MM.1S (cell line): ENCODE results near the gene GMPR2.

ENCODE experiments used
- DNase-seq: peaks from one replicate; pipeline ENCODE4 v3.0.0-alpha.2; 2015
- H2AFZ ChIP-seq: fragments of 300-600 bp; sonication (generic); 2 replicates; pipeline ENCODE4 v1.6.0; 2016; ENCODE audit warnings: antibody characterized with exemption, low read length
- H3F3A ChIP-seq: fragments of 300-600 bp; sonication (generic); 2 replicates; pipeline ENCODE4 v1.6.1; 2016; ENCODE audit warnings: mild to moderate bottlenecking, antibody characterized with exemption, low read length, moderate library complexity, mixed read lengths; ENCODE audit not compliant: insufficient read depth
- H3K27ac ChIP-seq: fragments of 300-600 bp; sonication (generic); 2 replicates; pipeline ENCODE4 v1.5.1; 2016; ENCODE audit warnings: mild to moderate bottlenecking, low read length
- H3K27me3 ChIP-seq: fragments of 300-600 bp; sonication (generic); replicated peaks from 2 replicates; pipeline ENCODE4 v1.6.0; 2016; ENCODE audit warnings: low read length; ENCODE audit not compliant: insufficient read depth
- H3K36me3 ChIP-seq: fragments of 300-600 bp; sonication (generic); replicated peaks from 2 replicates; pipeline ENCODE4 v1.6.1; 2016; ENCODE audit warnings: mild to moderate bottlenecking, low read length, mixed read lengths; ENCODE audit not compliant: insufficient read depth
- H3K4me1 ChIP-seq: fragments of 300-600 bp; sonication (generic); 2 replicates; pipeline ENCODE4 v1.6.1; 2016; ENCODE audit warnings: low read length, mixed read lengths
- H3K4me2 ChIP-seq: fragments of 300-600 bp; sonication (generic); 2 replicates; pipeline ENCODE4 v1.6.0; 2016; ENCODE audit warnings: low read depth, low read length
- H3K4me3 ChIP-seq: fragments of 300-600 bp; sonication (generic); 2 replicates; pipeline ENCODE4 v1.5.1; 2016; ENCODE audit warnings: low read length, mixed read lengths
- H3K79me2 ChIP-seq: fragments of 300-600 bp; sonication (generic); 2 replicates; pipeline ENCODE4 v1.6.1; 2016; ENCODE audit warnings: mixed run types, low read length, mixed read lengths
- H3K9ac ChIP-seq: fragments of 300-600 bp; sonication (generic); 2 replicates; pipeline ENCODE4 v1.6.1; 2016; ENCODE audit warnings: low read length, mixed read lengths
- H3K9me2 ChIP-seq: fragments of 300-600 bp; sonication (generic); replicated peaks from 2 replicates; pipeline ENCODE4 v1.6.1; 2016; ENCODE audit warnings: mild to moderate bottlenecking, low read length, mixed read lengths; ENCODE audit not compliant: insufficient read depth
- H3K9me3 ChIP-seq: fragments of 300-600 bp; sonication (generic); replicated peaks from 2 replicates; pipeline ENCODE4 v1.6.1; 2016; ENCODE audit warnings: mild to moderate bottlenecking, low read length, mixed read lengths; ENCODE audit not compliant: insufficient read depth
- H4K20me1 ChIP-seq: fragments of 300-600 bp; sonication (generic); 2 replicates; pipeline ENCODE4 v1.6.1; 2016; ENCODE audit warnings: mild to moderate bottlenecking, low read length, moderate library complexity, mixed read lengths; ENCODE audit not compliant: insufficient read depth
- EZH2 ChIP-seq: fragments of 300-600 bp; sonication (generic); optimal IDR thresholded peaks from 2 replicates; pipeline ENCODE3; 2017; ENCODE audit warnings: low read depth, mild to moderate bottlenecking, antibody characterized with exemption, low read length, mixed read lengths
- EZH2phosphoT487 ChIP-seq: fragments of 300-600 bp; sonication (generic); IDR thresholded peaks from 2 replicates; pipeline ENCODE4 v1.6.1; 2018; ENCODE audit warnings: antibody characterized with exemption, low read length
- TF ChIP-seq, protein P1 (sequence below): fragments of 300-600 bp; sonication (generic); IDR thresholded peaks from 2 replicates; pipeline ENCODE4 v1.5.1; 2016; ENCODE audit warnings: antibody characterized with exemption, low read length, mixed read lengths

The GMPR2 gene

DNA sequence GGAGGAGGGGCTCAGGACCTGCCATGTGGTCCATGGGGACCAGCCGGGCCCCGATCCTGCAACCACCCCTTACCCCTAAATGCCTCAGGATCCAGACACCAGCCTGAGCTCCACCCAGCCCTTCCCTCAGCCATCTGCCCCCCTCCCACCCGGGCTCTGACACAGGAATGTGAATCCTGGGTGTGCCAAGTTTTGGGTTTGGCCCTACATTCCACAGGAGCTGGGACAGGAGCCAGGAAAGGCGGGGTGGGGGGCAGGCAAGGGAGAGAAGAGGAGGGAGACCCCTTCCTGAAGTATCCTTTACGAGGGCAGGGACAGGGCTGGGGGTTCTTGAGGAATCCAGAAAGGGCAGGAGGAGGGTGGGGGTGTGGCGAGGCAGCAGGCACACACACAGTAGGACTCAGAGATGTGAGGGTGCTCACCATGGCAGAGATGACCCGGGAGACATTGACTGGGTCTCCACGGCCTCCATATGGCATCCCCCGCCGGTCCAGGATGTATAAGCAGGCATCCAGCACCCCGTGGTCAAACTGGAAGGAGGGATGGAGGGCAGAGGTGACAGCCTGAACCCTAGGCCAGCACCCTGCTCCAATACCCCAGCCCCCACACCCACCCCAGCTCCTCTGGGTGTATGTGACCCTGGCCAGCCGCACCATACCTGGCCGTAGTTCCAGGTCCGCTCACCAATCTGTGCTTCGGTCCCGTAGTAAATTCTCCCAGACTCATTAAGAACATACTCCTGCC, 26.7 kb downstream of the GMPR2 start:
- no peak overlapping the region for H3K27ac ChIP-seq
- H3K9me2 ChIP-seq: no peaks in the 10 kb centered on the region
- H4K20me1 ChIP-seq: no peaks in the 10 kb centered on the region
- H3K4me1 ChIP-seq: no peaks in the 10 kb centered on the region
- no peaks in the 10 kb centered on the region for H3K27me3 ChIP-seq
- H3K9me3 ChIP-seq: no peaks in the 10 kb centered on the region
- no peak overlapping the region for H2AFZ ChIP-seq
- no peaks in the 10 kb centered on the region for H3K79me2 ChIP-seq
- TF ChIP-seq EZH2phosphoT487: no peak
- TF ChIP-seq, protein P1, sequence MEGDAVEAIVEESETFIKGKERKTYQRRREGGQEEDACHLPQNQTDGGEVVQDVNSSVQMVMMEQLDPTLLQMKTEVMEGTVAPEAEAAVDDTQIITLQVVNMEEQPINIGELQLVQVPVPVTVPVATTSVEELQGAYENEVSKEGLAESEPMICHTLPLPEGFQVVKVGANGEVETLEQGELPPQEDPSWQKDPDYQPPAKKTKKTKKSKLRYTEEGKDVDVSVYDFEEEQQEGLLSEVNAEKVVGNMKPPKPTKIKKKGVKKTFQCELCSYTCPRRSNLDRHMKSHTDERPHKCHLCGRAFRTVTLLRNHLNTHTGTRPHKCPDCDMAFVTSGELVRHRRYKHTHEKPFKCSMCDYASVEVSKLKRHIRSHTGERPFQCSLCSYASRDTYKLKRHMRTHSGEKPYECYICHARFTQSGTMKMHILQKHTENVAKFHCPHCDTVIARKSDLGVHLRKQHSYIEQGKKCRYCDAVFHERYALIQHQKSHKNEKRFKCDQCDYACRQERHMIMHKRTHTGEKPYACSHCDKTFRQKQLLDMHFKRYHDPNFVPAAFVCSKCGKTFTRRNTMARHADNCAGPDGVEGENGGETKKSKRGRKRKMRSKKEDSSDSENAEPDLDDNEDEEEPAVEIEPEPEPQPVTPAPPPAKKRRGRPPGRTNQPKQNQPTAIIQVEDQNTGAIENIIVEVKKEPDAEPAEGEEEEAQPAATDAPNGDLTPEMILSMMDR: no peak
- TF ChIP-seq EZH2: no peak
- H3K9ac ChIP-seq: no peak overlapping the region
- no peak overlapping the region for H3K4me3 ChIP-seq
- no peak for DNase-seq
- no peak overlapping the region for H3K4me2 ChIP-seq
- H3K36me3 ChIP-seq: no peaks in the 10 kb centered on the region
- H3F3A ChIP-seq: no peaks in the 10 kb centered on the region

DNA sequence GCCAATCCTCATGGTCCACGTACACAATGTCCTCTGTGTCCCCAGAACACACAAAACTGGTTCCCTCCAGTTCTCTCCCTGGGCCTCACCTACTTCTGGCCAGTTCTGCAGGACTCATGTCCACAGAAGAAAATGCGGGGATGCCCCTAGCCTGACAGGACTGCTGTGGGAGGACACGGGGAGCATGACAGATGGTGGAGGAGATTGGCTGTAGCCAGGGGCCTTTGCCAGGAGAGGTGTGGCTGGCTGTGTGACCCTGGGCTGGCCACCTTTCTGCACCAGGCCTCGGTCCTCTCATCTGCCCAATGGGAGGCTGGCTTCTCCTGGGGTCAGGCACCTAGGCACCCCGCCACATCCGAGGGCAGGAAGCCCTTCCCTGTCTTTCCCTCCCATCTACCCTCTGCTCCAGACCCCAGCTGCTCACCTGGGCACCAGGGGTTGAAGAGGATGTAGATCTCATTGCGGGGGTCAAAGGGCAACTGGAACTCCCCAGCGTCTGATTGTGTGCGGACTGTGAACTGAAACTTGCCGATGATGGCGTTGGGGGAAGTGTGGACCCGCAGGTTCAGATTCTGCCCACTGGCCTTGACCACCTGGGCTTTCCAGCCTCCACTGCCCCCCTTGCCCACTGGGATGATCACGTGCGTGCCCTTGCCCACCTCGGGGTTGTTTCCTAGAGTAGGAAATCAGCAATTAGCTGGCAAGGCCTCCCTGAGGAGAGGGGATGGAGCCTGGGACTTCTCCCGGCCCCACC, 27.5 kb downstream of the GMPR2 start:
- Histone ChIP-seq H2AFZ (no peak overlapping the region), H3K4me3 (no peak overlapping the region), H3K79me2 (no peaks in the 10 kb centered on the region), H3K36me3 (no peaks in the 10 kb centered on the region), H4K20me1 (no peaks in the 10 kb centered on the region), H3K27me3 (no peaks in the 10 kb centered on the region), H3K27ac (no peak overlapping the region), H3F3A (no peaks in the 10 kb centered on the region), H3K4me2 (no peak overlapping the region), H3K9me3 (no peaks in the 10 kb centered on the region), H3K4me1 (no peaks in the 10 kb centered on the region), H3K9me2 (no peaks in the 10 kb centered on the region), H3K9ac (no peak overlapping the region)
- no peak for DNase-seq
- TF ChIP-seq, protein P1: no peak
- TF ChIP-seq EZH2phosphoT487: no peak
- TF ChIP-seq EZH2: no peak

DNA sequence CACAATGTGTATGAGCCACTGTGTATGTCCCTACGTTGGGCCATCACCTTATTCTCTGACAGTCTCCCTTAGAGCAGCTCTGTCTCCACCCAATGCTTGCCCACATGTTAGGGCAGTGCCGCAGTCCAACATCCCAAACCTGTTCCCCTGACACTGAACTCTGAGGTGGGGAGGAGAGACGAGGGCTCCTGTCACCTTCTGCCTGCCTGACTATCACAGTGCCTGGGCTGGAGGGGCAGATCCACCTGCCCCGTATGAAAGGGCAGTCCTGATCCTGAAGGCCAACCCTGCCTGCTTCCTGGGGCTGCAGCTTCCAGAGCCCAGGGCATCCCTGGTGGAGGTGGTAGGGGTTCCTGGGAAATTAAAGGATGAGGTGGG, 28.0 kb downstream of the GMPR2 start:
- Histone ChIP-seq H3F3A (no peaks in the 10 kb centered on the region), H3K9ac (no peak overlapping the region), H3K4me3 (no peak overlapping the region), H3K27me3 (no peaks in the 10 kb centered on the region), H3K9me3 (no peaks in the 10 kb centered on the region), H3K4me2 (no peak overlapping the region), H3K36me3 (no peaks in the 10 kb centered on the region), H4K20me1 (no peaks in the 10 kb centered on the region), H3K27ac (no peak overlapping the region), H3K4me1 (no peaks in the 10 kb centered on the region), H3K9me2 (no peaks in the 10 kb centered on the region), H2AFZ (no peak overlapping the region), H3K79me2 (no peaks in the 10 kb centered on the region)
- TF ChIP-seq EZH2 (no peak), EZH2phosphoT487 (no peak)
- TF ChIP-seq, protein P1: no peak
- DNase-seq: no peak
